ENCODE results near the gene RGS7. TPM values are rescaled to one million over a fixed set of nuclear protein-coding genes. Genes with fewer than 3 reads are reported as not detected.
"Not testable (repeated sequence)": the region's sequence is repeated elsewhere in the genome, so short reads cannot be mapped to it uniquely, and the experiment has no call there.

The RGS7 gene
- total RNA-seq, 1 experiment from 2014 or later = 1.5 TPM

- H3K9me3 Mint-ChIP-seq = no peaks in the 10 kb centered on the region; a peak in 2 of 5 replicates
- TF ChIP-seq CTCF (conservative IDR thresholded peaks at IDR 0.05) = no peak
- no peak overlapping the region for H3K18ac ChIP-seq (ENCODE audit: insufficient read length, low read depth, low read length)
Measured at GRCh38 chr1:241166625-241167024, 190.4 kb downstream of the RGS7 start.

GRCh38 chr1:241165256-241165655 is 191.7 kb downstream of the RGS7 start:
- not testable (repeated sequence) for H4K5ac ChIP-seq (ENCODE audit: insufficient read length, low read depth, low read length); H3K18ac ChIP-seq (ENCODE audit: insufficient read length, low read depth, low read length); H2AK5ac ChIP-seq (ENCODE audit: insufficient read length, low read length); H3K23me2 ChIP-seq (ENCODE audit: insufficient read length, low read depth, low read length, poor library complexity, severe bottlenecking); H3K79me2 ChIP-seq (ENCODE audit: insufficient read depth, low read length); H2BK20ac ChIP-seq (ENCODE audit: low read depth, low read length, poor library complexity, severe bottlenecking); H2BK5ac ChIP-seq (ENCODE audit: insufficient read length, low read length); H3K9ac ChIP-seq (ENCODE audit: extremely low read depth, insufficient read length, low read length); H3K27ac Mint-ChIP-seq; H3K56ac ChIP-seq (ENCODE audit: insufficient read length, low read depth, low read length); H3K27me3 Mint-ChIP-seq (ENCODE audit: low read depth); H2AFZ ChIP-seq (ENCODE audit: low read length); H3K14ac ChIP-seq (ENCODE audit: insufficient read depth, low read length); H3K4me3 Mint-ChIP-seq; H4K8ac ChIP-seq (replicated peaks; ENCODE audit: insufficient read length, low read depth, low read length); H2BK12ac ChIP-seq (ENCODE audit: insufficient read length, low read depth, low read length); H3K9me3 Mint-ChIP-seq; H3T11ph ChIP-seq (ENCODE audit: low read length); H4K91ac ChIP-seq (ENCODE audit: insufficient read length, low read depth, low read length); H3K27me3 ChIP-seq (ENCODE audit: insufficient read depth, low read length); H3K27ac ChIP-seq (ENCODE audit: insufficient read length, low read depth, low read length); H3K79me1 ChIP-seq (ENCODE audit: insufficient read depth, low read depth, low read length, poor library complexity, severe bottlenecking); H3K9me3 ChIP-seq (ENCODE audit: control insufficient read depth, low read depth, low read length); H4K20me1 ChIP-seq (ENCODE audit: control insufficient read depth, insufficient read depth, insufficient read length); H3K4me2 ChIP-seq (ENCODE audit: insufficient read depth, insufficient read length, low read length); DNase-seq; H2BK120ac ChIP-seq (ENCODE audit: low read depth, low read length, poor library complexity, severe bottlenecking); H3K4ac ChIP-seq (ENCODE audit: low read depth, low read length); H3K36me3 Mint-ChIP-seq (ENCODE audit: insufficient read depth in 1 of 3, low read depth in 3 of 3); H3K23ac ChIP-seq (ENCODE audit: insufficient read length, low read depth, low read length); H2BK15ac ChIP-seq (ENCODE audit: low read depth, low read length)
- H3K4me1 Mint-ChIP-seq = peaks cover 36 to 38% of the 10 kb centered on the region in 2 experiments
- peaks cover 12% of the 10 kb centered on the region; the same call in 1 of the 2 replicates for H3K4me1 ChIP-seq (ENCODE audit: insufficient read depth, low read length)
- WGBS (ENCODE audit: extremely low coverage, insufficient read length, low lambda C conversion rate) = no CpG with 5 or more reads among the region's 5 CpGs

More at GRCh38 chr1:241166625-241167024, 190.4 kb downstream of the RGS7 start:
- Histone ChIP-seq H3K23ac (ENCODE audit: insufficient read length, low read depth, low read length) (no peak overlapping the region), H3K79me1 (ENCODE audit: insufficient read depth, low read depth, low read length, poor library complexity, severe bottlenecking) (no peaks in the 10 kb centered on the region), H4K5ac (ENCODE audit: insufficient read length, low read depth, low read length) (no peak overlapping the region), H4K20me1 (ENCODE audit: control insufficient read depth, insufficient read depth, insufficient read length) (no peaks in the 10 kb centered on the region), H3K27ac (ENCODE audit: insufficient read length, low read depth, low read length) (no peak overlapping the region), H3K27me3 (ENCODE audit: insufficient read depth, low read length) (no peaks in the 10 kb centered on the region), H3K4me1 (ENCODE audit: insufficient read depth, low read length) (peaks cover 12% of the 10 kb centered on the region; the same call in 1 of the 2 replicates), H3K4ac (ENCODE audit: low read depth, low read length) (no peak overlapping the region), H2BK120ac (ENCODE audit: low read depth, low read length, poor library complexity, severe bottlenecking) (no peak overlapping the region), H3K14ac (ENCODE audit: insufficient read depth, low read length) (no peak overlapping the region), H3K4me2 (ENCODE audit: insufficient read depth, insufficient read length, low read length) (no peak overlapping the region), H3K79me2 (ENCODE audit: insufficient read depth, low read length) (no peaks in the 10 kb centered on the region), H2BK12ac (ENCODE audit: insufficient read length, low read depth, low read length) (no peak overlapping the region), H4K91ac (ENCODE audit: insufficient read length, low read depth, low read length) (no peak overlapping the region), H2AK5ac (ENCODE audit: insufficient read length, low read length) (no peak overlapping the region), H3K23me2 (ENCODE audit: insufficient read length, low read depth, low read length, poor library complexity, severe bottlenecking) (no peaks in the 10 kb centered on the region), H3K9me3 (ENCODE audit: control insufficient read depth, low read depth, low read length) (no peaks in the 10 kb centered on the region), H2AFZ (ENCODE audit: low read length) (no peak overlapping the region), H2BK15ac (ENCODE audit: low read depth, low read length) (no peak overlapping the region), H2BK20ac (ENCODE audit: low read depth, low read length, poor library complexity, severe bottlenecking) (no peak overlapping the region), H3K56ac (ENCODE audit: insufficient read length, low read depth, low read length) (no peak overlapping the region), H3T11ph (ENCODE audit: low read length) (no peak overlapping the region), H3K9ac (ENCODE audit: extremely low read depth, insufficient read length, low read length) (no peak overlapping the region), H2BK5ac (ENCODE audit: insufficient read length, low read length) (no peak overlapping the region), H4K8ac (replicated peaks; ENCODE audit: insufficient read length, low read depth, low read length) (no peak overlapping the region)
- Mint-ChIP-seq H3K4me1 (peaks cover 36 to 39% of the 10 kb centered on the region in 2 experiments), H3K27me3 (ENCODE audit: low read depth) (no peaks in the 10 kb centered on the region), H3K36me3 (ENCODE audit: insufficient read depth in 1 of 3, low read depth in 3 of 3) (no peaks in the 10 kb centered on the region; a peak in 2 of 7 replicates), H3K4me3 (no peak overlapping the region), H3K27ac (no peak overlapping the region)
- no peak for DNase-seq
- WGBS (ENCODE audit: extremely low coverage, insufficient read length, low lambda C conversion rate) = no CpG with 5 or more reads among the region's 1 CpG
